ENCODE results near the gene CHIC2. TPM values are rescaled to one million over a fixed set of nuclear protein-coding genes. Genes with fewer than 3 reads are reported as not detected.
A peak's percentile ranks its signal among the peaks of the same experiment; 100 is the strongest.

The CHIC2 gene
- total and polyA plus RNA-seq, 2 experiments from 2014 or later = 111 to 137 TPM

GRCh38 chr4:54065282-54066087 lies 1.1 kb upstream of the CHIC2 start:
- Histone ChIP-seq H3K4me3 (peak overlapping the region; percentile 96), H3K79me2 (ENCODE audit: insufficient read depth) (peaks cover 38% of the 10 kb centered on the region), H3K9me2 (ENCODE audit: insufficient read depth) (no peaks in the 10 kb centered on the region), H3K4me2 (ENCODE audit: unreplicated experiment) (peak overlapping the region; percentile 80), H3F3A (ENCODE audit: insufficient read depth) (peaks cover 45% of the 10 kb centered on the region), H3K9me3 (ENCODE audit: low read depth) (no peaks in the 10 kb centered on the region), H3K9ac (peak overlapping the region; percentile 100), H3K4me1 (ENCODE audit: insufficient read depth) (peaks cover 43% of the 10 kb centered on the region), H3K27ac (peak overlapping the region; percentile 98), H2AFZ (peak overlapping the region; percentile 58), H4K20me1 (ENCODE audit: insufficient read depth) (peaks cover 16% of the 10 kb centered on the region), H3K27me3 (replicated peaks; ENCODE audit: insufficient read depth) (no peaks in the 10 kb centered on the region), H3K36me3 (ENCODE audit: low read depth) (no peaks in the 10 kb centered on the region; the same call in 1 of the 2 replicates)
- 38 to 40% methylated on average over 6 of the region's 6 CpGs for WGBS, 2 experiments (ENCODE audit: low coverage in 1 of 2, low lambda C conversion rate in 2 of 2, missing lambda C conversion rate in 2 of 2)
- DNase-seq = peak; percentile 71
- in situ Hi-C loops (cut with MboI) = no loop called here
- TF ChIP-seq EZH2 (IDR thresholded peaks at IDR 0.05; ENCODE audit: insufficient read depth, poor library complexity, severe bottlenecking) (no peak), EZH2phosphoT487 (IDR thresholded peaks at IDR 0.05; ENCODE audit: insufficient read depth, low read depth) (no peak)

GRCh38 chr4:54063737-54064316 lies 578 bp downstream of the CHIC2 start:
- peak overlapping the region; percentile 98 for H3K27ac ChIP-seq
- TF ChIP-seq EZH2 (IDR thresholded peaks at IDR 0.05; ENCODE audit: insufficient read depth, poor library complexity, severe bottlenecking) (no peak), EZH2phosphoT487 (IDR thresholded peaks at IDR 0.05; ENCODE audit: insufficient read depth, low read depth) (no peak)
- H3K4me1 ChIP-seq (ENCODE audit: insufficient read depth) = peaks cover 60% of the 10 kb centered on the region
- 1 to 2% methylated on average over 36 to 38 of the region's 38 CpGs for WGBS, 2 experiments (ENCODE audit: low coverage in 1 of 2, low lambda C conversion rate in 2 of 2, missing lambda C conversion rate in 2 of 2)
- peak; percentile 49 for DNase-seq
- peaks cover 25% of the 10 kb centered on the region for H4K20me1 ChIP-seq (ENCODE audit: insufficient read depth)
- H3F3A ChIP-seq (ENCODE audit: insufficient read depth) = peaks cover 45% of the 10 kb centered on the region
- H3K27me3 ChIP-seq (replicated peaks; ENCODE audit: insufficient read depth) = no peaks in the 10 kb centered on the region
- H3K9ac ChIP-seq = peak overlapping the region; percentile 100
- H3K9me2 ChIP-seq (ENCODE audit: insufficient read depth) = no peaks in the 10 kb centered on the region
- H3K4me3 ChIP-seq = peak overlapping the region; percentile 96
- no peaks in the 10 kb centered on the region for H3K9me3 ChIP-seq (ENCODE audit: low read depth)
- peak overlapping the region; percentile 56 for H2AFZ ChIP-seq
- peaks cover 54% of the 10 kb centered on the region for H3K79me2 ChIP-seq (ENCODE audit: insufficient read depth)
- no peaks in the 10 kb centered on the region; the same call in 1 of the 2 replicates for H3K36me3 ChIP-seq (ENCODE audit: low read depth)
- in situ Hi-C loops (cut with MboI) = no loop called here
- peak overlapping the region; percentile 90 for H3K4me2 ChIP-seq (ENCODE audit: unreplicated experiment)

GRCh38 chr4:54063229-54063628 lies 1.2 kb downstream of the CHIC2 start:
- 1 to 3% methylated on average over 4 of the region's 4 CpGs for WGBS, 2 experiments (ENCODE audit: low coverage in 1 of 2, low lambda C conversion rate in 2 of 2, missing lambda C conversion rate in 2 of 2)
- Histone ChIP-seq H4K20me1 (ENCODE audit: insufficient read depth) (peaks cover 27% of the 10 kb centered on the region), H3K79me2 (ENCODE audit: insufficient read depth) (peaks cover 60% of the 10 kb centered on the region), H3K4me3 (peak overlapping the region; percentile 96), H3K4me2 (ENCODE audit: unreplicated experiment) (peak overlapping the region; percentile 90), H3K9me3 (ENCODE audit: low read depth) (no peaks in the 10 kb centered on the region), H3F3A (ENCODE audit: insufficient read depth) (peaks cover 45% of the 10 kb centered on the region), H3K4me1 (ENCODE audit: insufficient read depth) (peaks cover 65% of the 10 kb centered on the region), H3K36me3 (ENCODE audit: low read depth) (no peaks in the 10 kb centered on the region; the same call in 1 of the 2 replicates), H3K9me2 (ENCODE audit: insufficient read depth) (no peaks in the 10 kb centered on the region), H3K27ac (peak overlapping the region; percentile 98), H3K9ac (peak overlapping the region; percentile 100), H3K27me3 (replicated peaks; ENCODE audit: insufficient read depth) (no peaks in the 10 kb centered on the region), H2AFZ (peak overlapping the region; percentile 56; the same call in 1 of the 2 replicates)
- TF ChIP-seq EZH2phosphoT487 (IDR thresholded peaks at IDR 0.05; ENCODE audit: insufficient read depth, low read depth) (no peak), EZH2 (IDR thresholded peaks at IDR 0.05; ENCODE audit: insufficient read depth, poor library complexity, severe bottlenecking) (no peak)
- in situ Hi-C loops (cut with MboI) = no loop called here
- peak; percentile 81 for DNase-seq

GRCh38 chr4:54062392-54062791 lies 2.0 kb downstream of the CHIC2 start:
- DNase-seq = no peak
- peaks cover 41% of the 10 kb centered on the region for H3F3A ChIP-seq (ENCODE audit: insufficient read depth)
- peak overlapping the region; percentile 90 for H3K4me2 ChIP-seq (ENCODE audit: unreplicated experiment)
- in situ Hi-C loops (cut with MboI) = no loop called here
- H3K4me1 ChIP-seq (ENCODE audit: insufficient read depth) = peaks cover 70% of the 10 kb centered on the region
- H3K36me3 ChIP-seq (ENCODE audit: low read depth) = no peaks in the 10 kb centered on the region; the same call in 1 of the 2 replicates
- peaks cover 69% of the 10 kb centered on the region for H3K79me2 ChIP-seq (ENCODE audit: insufficient read depth)
- 3 to 4% methylated on average over 3 of the region's 3 CpGs for WGBS, 2 experiments (ENCODE audit: low coverage in 1 of 2, low lambda C conversion rate in 2 of 2, missing lambda C conversion rate in 2 of 2)
- peak overlapping the region; percentile 96 for H3K4me3 ChIP-seq
- peak overlapping the region; percentile 100 for H3K9ac ChIP-seq
- no peak overlapping the region for H2AFZ ChIP-seq
- no peaks in the 10 kb centered on the region for H3K27me3 ChIP-seq (replicated peaks; ENCODE audit: insufficient read depth)
- peak overlapping the region; percentile 98 for H3K27ac ChIP-seq
- H4K20me1 ChIP-seq (ENCODE audit: insufficient read depth) = peaks cover 36% of the 10 kb centered on the region
- H3K9me3 ChIP-seq (ENCODE audit: low read depth) = no peaks in the 10 kb centered on the region
- TF ChIP-seq EZH2 (IDR thresholded peaks at IDR 0.05; ENCODE audit: insufficient read depth, poor library complexity, severe bottlenecking) (no peak), EZH2phosphoT487 (IDR thresholded peaks at IDR 0.05; ENCODE audit: insufficient read depth, low read depth) (no peak)
- no peaks in the 10 kb centered on the region for H3K9me2 ChIP-seq (ENCODE audit: insufficient read depth)

Data from GM23248 (cell line).